Activated naive CD8-positive, alpha-beta T cell (primary cell): ENCODE data around the gene BACH2.
"Not testable (repeated sequence)": the region's sequence is repeated elsewhere in the genome, so short reads cannot be mapped to it uniquely, and the experiment has no call there.

Experiments used
- H3K27ac Mint-ChIP-seq: one replicate; pipeline ENCODE4 v1.8.0; 2021; ENCODE audit warnings: mixed read lengths
- H3K27me3 Mint-ChIP-seq: one replicate; pipeline ENCODE4 v1.8.0; 2021; ENCODE audit warnings: mixed read lengths
- H3K36me3 Mint-ChIP-seq: one replicate; pipeline ENCODE4 v1.8.0; 2021; ENCODE audit warnings: mixed read lengths
- H3K4me1 Mint-ChIP-seq: one replicate; pipeline ENCODE4 v1.8.0; 2021; ENCODE audit warnings: low read depth, mixed read lengths
- H3K4me3 Mint-ChIP-seq: one replicate; pipeline ENCODE4 v1.8.0; 2021; ENCODE audit warnings: mild to moderate bottlenecking, mixed read lengths
- H3K9me3 Mint-ChIP-seq: one replicate; pipeline ENCODE4 v1.8.0; 2021; ENCODE audit warnings: low read depth, mixed read lengths

BACH2 gene

DNA sequence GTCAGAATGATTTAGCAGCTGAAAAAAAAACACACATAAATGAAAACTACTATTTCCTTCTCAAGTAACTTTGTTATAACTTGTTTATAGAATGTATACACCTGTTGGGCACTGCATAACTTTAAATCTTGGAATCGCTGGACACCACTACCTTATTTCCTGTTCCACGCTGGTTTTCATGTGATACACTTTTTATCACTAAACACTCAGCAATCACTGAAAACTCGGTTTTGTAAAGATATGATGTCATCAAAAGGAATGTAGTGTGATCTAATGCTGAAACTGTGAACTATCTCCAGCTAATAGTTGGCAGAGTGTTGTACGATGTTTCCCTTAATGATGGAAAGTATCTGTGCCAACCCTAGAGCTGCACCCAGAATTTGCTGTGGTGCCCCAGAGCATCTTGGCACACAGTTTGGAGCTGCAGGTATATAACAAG lies 127.9 kb downstream of the BACH2 start:
- Mint-ChIP-seq H3K36me3 (peaks cover 12% of the 10 kb centered on the region), H3K27me3 (no peaks in the 10 kb centered on the region), H3K9me3 (no peaks in the 10 kb centered on the region), H3K4me3 (no peak overlapping the region), H3K4me1 (peaks cover 73% of the 10 kb centered on the region), H3K27ac (peak overlapping the region; percentile 86)

GRCh38 chr6:90167514-90168379 lies 128.9 kb downstream of the BACH2 start:
- Mint-ChIP-seq H3K9me3 (no peaks in the 10 kb centered on the region), H3K27ac (peak overlapping the region; percentile 28), H3K27me3 (no peaks in the 10 kb centered on the region), H3K4me3 (no peak overlapping the region), H3K4me1 (peaks cover 70% of the 10 kb centered on the region), H3K36me3 (peaks cover 13% of the 10 kb centered on the region)

- H3K36me3 Mint-ChIP-seq: peaks cover 11% of the 10 kb centered on the region
- peak overlapping the region; percentile 81 for H3K27ac Mint-ChIP-seq
- peaks cover 72% of the 10 kb centered on the region for H3K4me1 Mint-ChIP-seq
- H3K9me3 Mint-ChIP-seq, H3K27me3 Mint-ChIP-seq, H3K4me3 Mint-ChIP-seq: not testable (repeated sequence)
Observed at GRCh38 chr6:90166155-90166924, 130.3 kb downstream of the BACH2 start.

GRCh38 chr6:90162648-90163387 lies 133.8 kb downstream of the BACH2 start:
- Mint-ChIP-seq H3K4me1 (peaks cover 68% of the 10 kb centered on the region), H3K36me3 (peaks cover 8% of the 10 kb centered on the region), H3K9me3 (no peaks in the 10 kb centered on the region), H3K4me3 (peak overlapping the region; percentile 54), H3K27ac (peak overlapping the region; percentile 91), H3K27me3 (no peaks in the 10 kb centered on the region)

DNA sequence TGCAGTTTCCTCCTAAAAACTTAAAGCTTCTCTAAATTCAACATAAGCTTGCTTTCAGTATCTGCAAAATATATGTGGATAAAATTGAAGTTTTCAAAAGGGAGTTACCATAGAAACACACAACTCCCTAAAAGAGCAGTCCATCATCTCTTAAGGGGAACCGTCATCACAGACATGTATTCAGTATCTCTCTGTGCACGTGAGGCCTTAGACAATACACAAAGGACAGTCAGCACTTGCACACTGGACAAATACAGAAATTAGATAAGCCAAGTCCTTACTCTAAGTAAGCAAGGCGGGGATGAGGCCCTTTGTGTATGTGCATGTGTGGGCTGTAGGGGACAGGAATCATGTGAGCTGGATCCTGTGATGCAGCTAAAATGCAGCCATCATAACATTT lies 136.6 kb downstream of the BACH2 start:
- Mint-ChIP-seq H3K27me3 (no peaks in the 10 kb centered on the region), H3K4me1 (peaks cover 80% of the 10 kb centered on the region), H3K27ac (peak overlapping the region; percentile 97), H3K4me3 (peak overlapping the region; percentile 13), H3K9me3 (no peaks in the 10 kb centered on the region), H3K36me3 (peaks cover 8% of the 10 kb centered on the region)

- no peaks in the 10 kb centered on the region for H3K27me3 Mint-ChIP-seq
- H3K9me3 Mint-ChIP-seq: no peaks in the 10 kb centered on the region
- peak overlapping the region; percentile 97 for H3K27ac Mint-ChIP-seq
- H3K4me1 Mint-ChIP-seq: peaks cover 84% of the 10 kb centered on the region
- no peak overlapping the region for H3K4me3 Mint-ChIP-seq
- H3K36me3 Mint-ChIP-seq: peaks cover 8% of the 10 kb centered on the region
Observed at GRCh38 chr6:90159452-90159851, 137.2 kb downstream of the BACH2 start.

- H3K9me3 Mint-ChIP-seq: no peaks in the 10 kb centered on the region
- peak overlapping the region; percentile 97 for H3K27ac Mint-ChIP-seq
- peak overlapping the region; percentile 28 for H3K4me3 Mint-ChIP-seq
- no peaks in the 10 kb centered on the region for H3K27me3 Mint-ChIP-seq
- peaks cover 86% of the 10 kb centered on the region for H3K4me1 Mint-ChIP-seq
- H3K36me3 Mint-ChIP-seq: peaks cover 8% of the 10 kb centered on the region
Observed at GRCh38 chr6:90158936-90159335, 137.7 kb downstream of the BACH2 start.

GRCh38 chr6:90157441-90157840 lies 139.2 kb downstream of the BACH2 start:
- Mint-ChIP-seq H3K4me3 (peak overlapping the region; percentile 77), H3K27ac (peak overlapping the region; percentile 97), H3K27me3 (no peaks in the 10 kb centered on the region), H3K4me1 (peaks cover 90% of the 10 kb centered on the region), H3K9me3 (no peaks in the 10 kb centered on the region), H3K36me3 (peaks cover 5% of the 10 kb centered on the region)

- Mint-ChIP-seq H3K4me3 (peak overlapping the region; percentile 77), H3K9me3 (no peaks in the 10 kb centered on the region), H3K27ac (peak overlapping the region; percentile 97), H3K27me3 (no peaks in the 10 kb centered on the region), H3K36me3 (peaks cover 5% of the 10 kb centered on the region), H3K4me1 (peaks cover 91% of the 10 kb centered on the region)
Observed at GRCh38 chr6:90156861-90157260, 139.8 kb downstream of the BACH2 start.

DNA sequence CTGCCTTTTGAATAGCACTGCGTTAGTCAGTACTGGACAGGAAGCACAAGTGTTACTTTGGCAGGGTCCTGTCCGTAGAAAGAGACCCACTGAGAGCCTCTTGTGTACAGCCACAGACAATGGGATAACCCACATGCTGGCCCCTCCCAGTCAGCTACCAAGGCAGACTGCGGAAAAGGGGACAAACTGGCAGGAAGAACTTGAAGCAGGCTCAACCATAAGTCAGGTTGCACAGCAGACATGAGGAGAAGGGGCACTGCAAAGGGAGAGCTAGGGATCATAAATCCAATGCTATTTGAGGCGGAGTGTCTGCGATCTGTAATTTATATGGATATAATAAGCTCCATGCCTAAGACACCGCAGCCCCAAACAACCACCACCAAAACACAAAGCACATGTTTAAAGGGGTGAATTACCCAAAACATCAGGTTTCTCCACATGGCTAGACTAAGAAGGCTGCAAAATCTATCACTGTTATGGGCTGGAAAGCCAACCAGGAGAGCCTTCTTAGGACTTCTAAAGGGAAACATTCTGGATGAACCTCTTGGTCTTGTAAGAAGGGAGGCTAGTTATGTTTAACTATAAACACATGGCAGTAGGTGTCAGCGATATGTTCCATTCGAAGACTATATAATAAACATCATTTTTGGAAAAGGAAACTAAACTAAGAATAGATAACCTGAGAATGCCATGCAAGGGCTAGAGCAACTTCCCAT lies 141.7 kb downstream of the BACH2 start:
- H3K27ac Mint-ChIP-seq: peak overlapping the region; percentile 97
- peaks cover 10% of the 10 kb centered on the region for H3K36me3 Mint-ChIP-seq
- no peaks in the 10 kb centered on the region for H3K9me3 Mint-ChIP-seq
- no peaks in the 10 kb centered on the region for H3K27me3 Mint-ChIP-seq
- H3K4me1 Mint-ChIP-seq: peaks cover 95% of the 10 kb centered on the region
- H3K4me3 Mint-ChIP-seq: peak overlapping the region; percentile 15

DNA sequence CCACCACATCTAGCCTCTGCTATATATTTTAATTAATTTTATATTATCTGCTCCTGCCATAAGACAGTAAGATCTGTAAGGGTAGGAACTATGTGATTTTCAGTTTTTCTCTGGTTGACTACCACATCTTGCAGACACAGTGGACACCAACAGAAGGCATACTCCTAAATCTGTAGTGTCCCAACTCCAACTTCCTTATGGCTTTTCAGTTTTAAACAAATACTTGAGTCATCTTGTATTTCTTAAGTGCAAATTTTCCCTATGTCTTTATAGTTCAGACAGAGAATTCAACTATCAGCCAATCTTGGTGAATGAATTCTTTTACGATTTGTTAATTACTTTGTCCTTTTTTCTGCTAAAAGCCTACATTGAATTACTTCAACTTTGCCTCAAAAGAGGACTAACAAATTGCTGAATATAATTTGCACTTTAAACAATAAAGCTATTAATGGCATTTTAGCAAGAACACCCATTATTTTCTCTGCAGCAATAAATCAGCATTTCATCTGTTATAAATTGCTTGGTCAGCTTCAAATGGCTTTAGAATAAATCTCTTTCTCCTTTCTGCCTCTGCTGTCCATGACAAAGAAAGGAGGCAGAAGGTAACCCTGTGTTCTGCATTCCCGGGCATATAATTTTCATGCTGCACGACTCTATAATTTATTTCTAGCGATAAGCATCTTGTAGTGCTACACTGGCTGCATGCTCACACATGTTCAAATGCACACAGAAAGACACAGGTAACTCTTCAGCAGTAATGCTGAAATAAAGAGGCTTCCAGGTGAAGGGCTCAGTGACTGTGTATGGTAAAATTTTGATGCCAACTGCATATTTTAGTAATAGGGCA lies 144.8 kb downstream of the BACH2 start:
- no peaks in the 10 kb centered on the region for H3K27me3 Mint-ChIP-seq
- peaks cover 13% of the 10 kb centered on the region for H3K36me3 Mint-ChIP-seq
- H3K4me3 Mint-ChIP-seq: no peak overlapping the region
- H3K9me3 Mint-ChIP-seq: no peaks in the 10 kb centered on the region
- H3K27ac Mint-ChIP-seq: peak overlapping the region; percentile 55
- peaks cover 95% of the 10 kb centered on the region for H3K4me1 Mint-ChIP-seq

DNA sequence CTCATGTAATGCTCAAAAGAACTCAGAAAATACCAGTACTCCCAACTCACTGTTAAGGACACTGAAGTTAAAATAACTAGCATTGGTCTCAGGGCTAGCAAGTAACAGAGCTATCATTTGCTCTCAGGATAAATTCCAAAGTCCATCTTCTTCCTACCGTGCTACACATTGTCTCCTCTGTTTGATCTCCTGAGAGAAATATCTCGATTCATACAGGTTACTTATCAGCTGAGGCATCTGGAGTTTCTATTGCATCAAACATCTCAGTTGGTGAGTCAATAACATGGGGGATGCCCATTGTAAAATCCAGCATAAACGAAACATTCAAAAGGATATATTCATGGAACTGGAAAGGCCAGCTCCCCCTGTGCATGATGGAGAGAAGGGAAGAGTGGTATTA lies 147.4 kb downstream of the BACH2 start:
- Mint-ChIP-seq H3K4me1 (peaks cover 95% of the 10 kb centered on the region), H3K4me3 (peak overlapping the region; percentile 53), H3K36me3 (peaks cover 28% of the 10 kb centered on the region), H3K27ac (peak overlapping the region; percentile 87), H3K9me3 (no peaks in the 10 kb centered on the region), H3K27me3 (no peaks in the 10 kb centered on the region)

- peaks cover 28% of the 10 kb centered on the region for H3K36me3 Mint-ChIP-seq
- peak overlapping the region; percentile 53 for H3K4me3 Mint-ChIP-seq
- H3K9me3 Mint-ChIP-seq: no peaks in the 10 kb centered on the region
- H3K4me1 Mint-ChIP-seq: peaks cover 95% of the 10 kb centered on the region
- H3K27me3 Mint-ChIP-seq: no peaks in the 10 kb centered on the region
- H3K27ac Mint-ChIP-seq: peak overlapping the region; percentile 87
Observed at GRCh38 chr6:90148867-90149266, 147.8 kb downstream of the BACH2 start.
